ENCODE data around the gene MIS18BP1.

DNA sequence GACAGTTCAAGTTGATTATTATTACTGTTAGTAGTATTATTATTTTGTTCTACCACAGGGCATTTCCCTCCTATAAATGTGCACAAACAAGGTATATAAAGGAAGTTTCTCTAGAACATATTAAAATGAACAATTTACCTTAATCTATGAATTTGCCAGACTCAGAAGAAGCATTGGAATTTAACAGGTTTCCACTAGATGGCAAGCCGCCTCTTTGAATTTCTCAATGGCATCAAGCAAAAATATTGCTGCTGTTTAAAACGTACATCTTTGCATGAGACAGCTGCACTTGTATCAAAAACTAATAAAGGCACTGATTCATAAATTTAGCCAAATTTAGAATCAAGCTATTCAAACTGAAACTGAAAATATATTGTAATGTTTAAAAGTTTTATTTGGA lies 34.6 kb upstream of the MIS18BP1 start:
- no peak for TF ChIP-seq HDGF (IDR thresholded peaks at IDR 0.05; ENCODE audit: borderline replicate concordance)
- no peak for TF ChIP-seq FOXA1 (IDR thresholded peaks at IDR 0.05)
- TF ChIP-seq SUZ12 (IDR thresholded peaks at IDR 0.05): no peak
- TF ChIP-seq FOXK2 (IDR thresholded peaks at IDR 0.05): no peak
- TF ChIP-seq ELF4 (IDR thresholded peaks at IDR 0.05): no peak
- no peak for TF ChIP-seq FOXM1 (IDR thresholded peaks at IDR 0.05; ENCODE audit: borderline replicate concordance)
- no peak for TF ChIP-seq ARNT (IDR thresholded peaks at IDR 0.05)
- TF ChIP-seq CTBP1 (IDR thresholded peaks at IDR 0.05; ENCODE audit: borderline replicate concordance): no peak
- no peak for TF ChIP-seq BHLHE40 (IDR thresholded peaks at IDR 0.05; ENCODE audit: borderline replicate concordance)
- TF ChIP-seq, protein P1, sequence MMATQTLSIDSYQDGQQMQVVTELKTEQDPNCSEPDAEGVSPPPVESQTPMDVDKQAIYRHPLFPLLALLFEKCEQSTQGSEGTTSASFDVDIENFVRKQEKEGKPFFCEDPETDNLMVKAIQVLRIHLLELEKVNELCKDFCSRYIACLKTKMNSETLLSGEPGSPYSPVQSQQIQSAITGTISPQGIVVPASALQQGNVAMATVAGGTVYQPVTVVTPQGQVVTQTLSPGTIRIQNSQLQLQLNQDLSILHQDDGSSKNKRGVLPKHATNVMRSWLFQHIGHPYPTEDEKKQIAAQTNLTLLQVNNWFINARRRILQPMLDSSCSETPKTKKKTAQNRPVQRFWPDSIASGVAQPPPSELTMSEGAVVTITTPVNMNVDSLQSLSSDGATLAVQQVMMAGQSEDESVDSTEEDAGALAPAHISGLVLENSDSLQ (IDR thresholded peaks at IDR 0.05): no peak
- TF ChIP-seq LEF1 (IDR thresholded peaks at IDR 0.05; ENCODE audit: borderline replicate concordance): no peak
- no peak for TF ChIP-seq TARDBP (IDR thresholded peaks at IDR 0.05)
- no peak for TF ChIP-seq NFRKB (IDR thresholded peaks at IDR 0.05)
- TF ChIP-seq SP1 (IDR thresholded peaks at IDR 0.05): no peak
